HG03108 (cell line): ENCODE data around the gene GBA3.

ENCODE experiments used
- ATAC-seq: cut with Tn5 transposase; IDR thresholded peaks from one replicate; pipeline ENCODE4 v1.9.1; 2021; ENCODE audit warnings: moderate library complexity; ENCODE audit not compliant: unreplicated experiment

GBA3 gene

GRCh38 chr4:22689428-22689827 is 3.3 kb upstream of the GBA3 start:
- ATAC-seq, result no peak

GRCh38 chr4:22695029-22695428 is 2.3 kb downstream of the GBA3 start:
- ATAC-seq, result no peak

GRCh38 chr4:22695917-22696316 is 3.2 kb downstream of the GBA3 start:
- no peak for ATAC-seq

- ATAC-seq, result no peak
Measured at GRCh38 chr4:22703912-22704311, 11.2 kb downstream of the GBA3 start.

GRCh38 chr4:22707390-22707789 is 14.7 kb downstream of the GBA3 start:
- no peak for ATAC-seq

- no peak for ATAC-seq
Measured at GRCh38 chr4:22708961-22709360, 16.2 kb downstream of the GBA3 start.

GRCh38 chr4:22712105-22712504 is 19.4 kb downstream of the GBA3 start:
- ATAC-seq, result no peak

GRCh38 chr4:22712529-22712928 is 19.8 kb downstream of the GBA3 start:
- ATAC-seq, result no peak

- ATAC-seq, result no peak
Measured at GRCh38 chr4:22713841-22714240, 21.1 kb downstream of the GBA3 start.

GRCh38 chr4:22719218-22719617 is 26.5 kb downstream of the GBA3 start:
- no peak for ATAC-seq

- no peak for ATAC-seq
Measured at GRCh38 chr4:22720091-22720490, 27.4 kb downstream of the GBA3 start.

GRCh38 chr4:22721204-22721603 is 28.5 kb downstream of the GBA3 start:
- no peak for ATAC-seq

- no peak for ATAC-seq
Measured at GRCh38 chr4:22730021-22730420, 37.3 kb downstream of the GBA3 start.

GRCh38 chr4:22733816-22734215 is 41.1 kb downstream of the GBA3 start:
- no peak for ATAC-seq

- ATAC-seq, result no peak
Measured at GRCh38 chr4:22736912-22737311, 44.2 kb downstream of the GBA3 start.

- ATAC-seq, result no peak
Measured at GRCh38 chr4:22739968-22740367, 47.2 kb downstream of the GBA3 start.

- ATAC-seq, result no peak
Measured at GRCh38 chr4:22741744-22742143, 49.0 kb downstream of the GBA3 start.

- no peak for ATAC-seq
Measured at GRCh38 chr4:22743290-22743689, 50.6 kb downstream of the GBA3 start.

GRCh38 chr4:22744478-22745062 is 51.8 kb downstream of the GBA3 start:
- ATAC-seq, result no peak

- ATAC-seq, result no peak
Measured at GRCh38 chr4:22745234-22745633, 52.5 kb downstream of the GBA3 start.

- ATAC-seq, result no peak
Measured at GRCh38 chr4:22754116-22754515, 61.4 kb downstream of the GBA3 start.

GRCh38 chr4:22762548-22762947 is 69.8 kb downstream of the GBA3 start:
- no peak for ATAC-seq

- no peak for ATAC-seq
Measured at GRCh38 chr4:22764183-22764582, 71.4 kb downstream of the GBA3 start.

- ATAC-seq, result no peak
Measured at GRCh38 chr4:22766068-22766467, 73.3 kb downstream of the GBA3 start.
